BE2C (cell line): Measurements from ENCODE around the gene CEACAM5.
A peak's percentile ranks its signal among the peaks of the same experiment; 100 is the strongest.

Experiments used
- DNase-seq: peaks from one replicate; pipeline ENCODE4 v3.0.0-alpha.2; 2020
- H3K27me3 ChIP-seq: fragments of 250-450 bp; sonication (Bioruptor Pico); 2 replicates; pipeline ENCODE4 v1.5.1; 2020; ENCODE audit warnings: mild to moderate bottlenecking
- H3K36me3 ChIP-seq: fragments of 250-450 bp; sonication (Bioruptor Pico); 2 replicates; pipeline ENCODE4 v1.5.1; 2020; ENCODE audit warnings: mild to moderate bottlenecking
- H3K4me1 ChIP-seq: fragments of 250-450 bp; sonication (Bioruptor Pico); 2 replicates; pipeline ENCODE4 v1.5.1; 2020
- H3K4me3 ChIP-seq: 2 replicates; pipeline ENCODE4 v1.5.1; 2011; ENCODE audit warnings: low read depth, low read length
- H3K9me3 ChIP-seq: fragments of 250-450 bp; sonication (Bioruptor Pico); 2 replicates; pipeline ENCODE4 v1.5.1; 2020
- CTCF ChIP-seq: IDR thresholded peaks from 2 replicates; pipeline ENCODE4 v1.5.1; 2012; ENCODE audit warnings: mild to moderate bottlenecking, low read depth, low read length

CEACAM5 gene

GRCh38 chr19:41702171-41702651, 6.2 kb upstream of the CEACAM5 start:
- no peak for DNase-seq
- Histone ChIP-seq H3K36me3 (no peaks in the 10 kb centered on the region), H3K27me3 (peaks cover 39% of the 10 kb centered on the region), H3K4me1 (no peaks in the 10 kb centered on the region), H3K9me3 (no peaks in the 10 kb centered on the region), H3K4me3 (no peak overlapping the region)
- TF ChIP-seq CTCF = no peak

GRCh38 chr19:41703602-41704293, 4.7 kb upstream of the CEACAM5 start:
- no peaks in the 10 kb centered on the region for H3K9me3 ChIP-seq
- peaks cover 33% of the 10 kb centered on the region for H3K27me3 ChIP-seq
- no peaks in the 10 kb centered on the region for H3K4me1 ChIP-seq
- no peak overlapping the region for H3K4me3 ChIP-seq
- no peak for DNase-seq
- no peaks in the 10 kb centered on the region for H3K36me3 ChIP-seq
- TF ChIP-seq CTCF = no peak

GRCh38 chr19:41705393-41706174, 2.8 kb upstream of the CEACAM5 start:
- no peaks in the 10 kb centered on the region for H3K9me3 ChIP-seq
- H3K4me3 ChIP-seq = no peak overlapping the region
- H3K36me3 ChIP-seq = no peaks in the 10 kb centered on the region
- no peak for TF ChIP-seq CTCF
- H3K4me1 ChIP-seq = no peaks in the 10 kb centered on the region
- H3K27me3 ChIP-seq = peaks cover 30% of the 10 kb centered on the region
- DNase-seq = no peak

- H3K36me3 ChIP-seq = no peaks in the 10 kb centered on the region
- TF ChIP-seq CTCF = peak; percentile 85
- no peaks in the 10 kb centered on the region for H3K9me3 ChIP-seq
- peaks cover 38% of the 10 kb centered on the region for H3K27me3 ChIP-seq
- no peaks in the 10 kb centered on the region for H3K4me1 ChIP-seq
- peak; percentile 66 for DNase-seq
- 0 out of 2 replicates have a peak overlapping the region, but pooled peaks have one; percentile 14 for H3K4me3 ChIP-seq
Measured at GRCh38 chr19:41706741-41707501, 1.5 kb upstream of the CEACAM5 start.

GRCh38 chr19:41707502-41707812, 969 bp upstream of the CEACAM5 start:
- Histone ChIP-seq H3K4me1 (no peaks in the 10 kb centered on the region), H3K9me3 (no peaks in the 10 kb centered on the region), H3K4me3 (no peak overlapping the region), H3K36me3 (no peaks in the 10 kb centered on the region), H3K27me3 (peaks cover 44% of the 10 kb centered on the region)
- TF ChIP-seq CTCF = peak; percentile 25; the same call in 1 of the 2 replicates
- DNase-seq = no peak
